NB4 (cell line): ENCODE results near the gene KLHL22.

ENCODE experiments used
- DNase-seq: peaks from one replicate; pipeline ENCODE4 v3.0.0; 2010; ENCODE audit warnings: low read depth
- H3K4me3 ChIP-seq: one replicate; pipeline ENCODE4 v1.5.1; 2011; ENCODE audit warnings: mild to moderate bottlenecking, low read depth, low read length, moderate library complexity
- MYC ChIP-seq: IDR thresholded peaks from 2 replicates; pipeline ENCODE4 v1.6.1; 2011; ENCODE audit warnings: low read depth, low read length
- POLR2A ChIP-seq: IDR thresholded peaks from 2 replicates; pipeline ENCODE4 v1.6.1; 2011; ENCODE audit warnings: mild to moderate bottlenecking; ENCODE audit not compliant: insufficient read length; ENCODE audit errors: extremely low read depth
- TF ChIP-seq, protein P1 (sequence below): IDR thresholded peaks from 2 replicates; pipeline ENCODE4 v1.6.1; 2011; ENCODE audit warnings: low read depth, low read length
- TF ChIP-seq, protein P2 (sequence below): IDR thresholded peaks from one replicate; pipeline ENCODE4 v1.5.1; 2012; ENCODE audit warnings: low read depth, low read length

Gene KLHL22

DNA sequence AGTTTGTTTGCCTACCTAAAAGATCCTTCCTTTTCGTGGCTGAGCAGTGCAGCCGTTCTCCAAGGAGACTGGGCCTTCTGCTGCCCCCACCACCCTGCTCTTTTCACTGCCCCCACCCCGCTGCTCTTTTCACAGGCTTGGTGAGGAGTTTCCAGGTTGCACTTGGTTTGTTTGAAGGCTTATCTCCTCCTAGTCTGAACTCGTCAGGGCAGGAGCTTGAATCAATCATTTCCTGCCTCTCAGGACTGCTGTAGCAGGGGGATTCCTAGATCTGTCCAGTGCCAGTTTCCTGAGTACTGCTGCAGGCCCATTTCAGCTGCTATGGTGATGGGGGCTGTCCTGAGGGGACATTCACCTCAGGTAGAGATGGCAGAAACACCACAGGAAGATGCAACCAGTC lies 21.8 kb upstream of the KLHL22 start:
- DNase-seq = no peak
- no peak overlapping the region for H3K4me3 ChIP-seq
- TF ChIP-seq, protein P1, sequence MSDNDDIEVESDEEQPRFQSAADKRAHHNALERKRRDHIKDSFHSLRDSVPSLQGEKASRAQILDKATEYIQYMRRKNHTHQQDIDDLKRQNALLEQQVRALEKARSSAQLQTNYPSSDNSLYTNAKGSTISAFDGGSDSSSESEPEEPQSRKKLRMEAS = no peak
- TF ChIP-seq, protein P2, sequence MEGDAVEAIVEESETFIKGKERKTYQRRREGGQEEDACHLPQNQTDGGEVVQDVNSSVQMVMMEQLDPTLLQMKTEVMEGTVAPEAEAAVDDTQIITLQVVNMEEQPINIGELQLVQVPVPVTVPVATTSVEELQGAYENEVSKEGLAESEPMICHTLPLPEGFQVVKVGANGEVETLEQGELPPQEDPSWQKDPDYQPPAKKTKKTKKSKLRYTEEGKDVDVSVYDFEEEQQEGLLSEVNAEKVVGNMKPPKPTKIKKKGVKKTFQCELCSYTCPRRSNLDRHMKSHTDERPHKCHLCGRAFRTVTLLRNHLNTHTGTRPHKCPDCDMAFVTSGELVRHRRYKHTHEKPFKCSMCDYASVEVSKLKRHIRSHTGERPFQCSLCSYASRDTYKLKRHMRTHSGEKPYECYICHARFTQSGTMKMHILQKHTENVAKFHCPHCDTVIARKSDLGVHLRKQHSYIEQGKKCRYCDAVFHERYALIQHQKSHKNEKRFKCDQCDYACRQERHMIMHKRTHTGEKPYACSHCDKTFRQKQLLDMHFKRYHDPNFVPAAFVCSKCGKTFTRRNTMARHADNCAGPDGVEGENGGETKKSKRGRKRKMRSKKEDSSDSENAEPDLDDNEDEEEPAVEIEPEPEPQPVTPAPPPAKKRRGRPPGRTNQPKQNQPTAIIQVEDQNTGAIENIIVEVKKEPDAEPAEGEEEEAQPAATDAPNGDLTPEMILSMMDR = no peak

DNA sequence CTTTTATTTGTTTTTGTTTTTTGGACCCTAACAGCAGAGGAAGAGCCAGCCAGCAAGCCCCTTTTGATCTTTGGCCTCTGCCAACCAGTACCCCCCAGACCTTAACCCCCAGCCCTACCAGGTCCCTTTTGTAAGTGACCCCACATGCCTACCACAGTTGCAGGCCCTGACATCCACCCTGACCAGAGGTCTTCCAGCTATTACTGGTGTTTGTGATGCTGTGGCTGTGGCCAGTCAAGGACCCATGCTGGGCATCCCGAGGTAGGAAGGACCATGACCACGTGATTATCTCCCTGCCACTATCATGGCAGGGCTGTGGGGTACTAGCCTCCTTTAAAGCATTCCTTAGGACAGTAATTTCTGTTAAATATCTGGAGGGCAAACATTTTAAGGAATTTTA lies 20.8 kb upstream of the KLHL22 start:
- no peak for DNase-seq
- no peak for TF ChIP-seq POLR2A
- TF ChIP-seq MYC = no peak
- TF ChIP-seq, protein P1 = no peak
- TF ChIP-seq, protein P2 = no peak
- no peak overlapping the region for H3K4me3 ChIP-seq

DNA sequence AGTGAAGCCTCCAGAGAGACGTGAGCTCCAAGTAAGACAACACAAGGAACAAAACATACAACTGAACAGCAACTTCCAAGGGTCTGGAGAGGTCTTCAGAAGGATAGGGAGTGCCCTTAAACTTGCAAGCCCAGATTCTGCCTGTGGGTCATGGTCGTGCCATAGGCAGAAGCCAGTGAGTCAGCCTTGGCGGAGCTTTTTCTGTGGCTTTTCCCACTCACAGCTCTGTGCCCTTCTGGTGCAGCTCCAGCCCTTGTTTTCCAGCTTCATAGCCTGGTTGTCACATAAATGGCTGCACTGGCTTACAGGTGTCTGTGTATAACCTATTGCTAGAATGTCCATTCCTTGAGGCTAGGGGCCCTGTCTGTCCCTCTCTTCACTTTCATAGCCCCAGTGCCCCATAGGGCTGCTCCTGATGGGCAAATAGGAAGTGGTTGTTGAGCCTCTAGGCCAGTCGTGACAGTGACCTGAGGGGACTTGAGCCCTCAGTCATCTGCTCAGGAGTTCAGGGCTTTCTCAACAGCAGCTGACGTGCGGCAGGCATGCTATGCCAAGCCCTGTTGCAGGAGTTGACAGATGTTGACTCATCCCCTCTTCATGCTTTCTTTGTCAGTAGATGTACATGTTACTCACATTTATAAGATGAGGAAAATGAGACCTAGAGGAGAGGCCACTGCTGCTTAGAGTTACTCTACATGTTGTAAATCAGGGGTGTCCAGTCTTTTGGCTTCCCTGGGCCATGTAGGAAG lies 19.2 kb upstream of the KLHL22 start:
- DNase-seq = peak; percentile 22
- no peak overlapping the region for H3K4me3 ChIP-seq
- TF ChIP-seq POLR2A (no peak), MYC (no peak)
- TF ChIP-seq, protein P1 = no peak
- TF ChIP-seq, protein P2 = no peak

DNA sequence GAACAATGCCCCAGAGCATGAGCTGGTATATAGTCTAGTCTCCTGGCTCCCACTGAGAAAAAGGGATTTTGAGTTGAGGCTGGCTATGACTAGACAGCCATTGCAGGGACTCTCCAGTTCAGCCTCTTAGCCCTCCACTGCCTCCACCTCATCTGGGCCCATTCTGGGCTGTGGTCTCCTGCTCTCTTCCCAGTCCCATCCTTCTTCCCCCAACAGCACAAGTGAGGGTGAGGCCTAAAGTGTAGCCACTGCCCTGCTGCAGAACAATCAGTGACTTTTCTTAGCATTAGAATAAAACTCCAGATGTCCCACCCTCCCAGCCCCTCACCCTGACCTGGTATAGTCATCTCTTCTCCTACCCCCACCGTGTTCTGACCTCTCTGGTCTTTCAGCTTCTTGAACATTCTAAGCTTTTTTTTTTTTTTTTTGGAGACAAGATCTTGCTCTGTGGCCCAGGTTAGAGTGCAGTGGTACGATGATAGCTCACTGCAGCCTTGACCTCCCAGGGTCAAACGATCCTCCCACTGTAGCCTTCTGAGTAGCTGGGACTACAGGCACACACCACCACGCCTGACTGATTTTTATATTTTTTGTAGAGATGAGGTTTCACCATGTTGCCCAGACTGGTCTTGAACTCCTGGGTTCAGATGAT lies 16.1 kb upstream of the KLHL22 start:
- H3K4me3 ChIP-seq = no peak overlapping the region
- DNase-seq = no peak

DNA sequence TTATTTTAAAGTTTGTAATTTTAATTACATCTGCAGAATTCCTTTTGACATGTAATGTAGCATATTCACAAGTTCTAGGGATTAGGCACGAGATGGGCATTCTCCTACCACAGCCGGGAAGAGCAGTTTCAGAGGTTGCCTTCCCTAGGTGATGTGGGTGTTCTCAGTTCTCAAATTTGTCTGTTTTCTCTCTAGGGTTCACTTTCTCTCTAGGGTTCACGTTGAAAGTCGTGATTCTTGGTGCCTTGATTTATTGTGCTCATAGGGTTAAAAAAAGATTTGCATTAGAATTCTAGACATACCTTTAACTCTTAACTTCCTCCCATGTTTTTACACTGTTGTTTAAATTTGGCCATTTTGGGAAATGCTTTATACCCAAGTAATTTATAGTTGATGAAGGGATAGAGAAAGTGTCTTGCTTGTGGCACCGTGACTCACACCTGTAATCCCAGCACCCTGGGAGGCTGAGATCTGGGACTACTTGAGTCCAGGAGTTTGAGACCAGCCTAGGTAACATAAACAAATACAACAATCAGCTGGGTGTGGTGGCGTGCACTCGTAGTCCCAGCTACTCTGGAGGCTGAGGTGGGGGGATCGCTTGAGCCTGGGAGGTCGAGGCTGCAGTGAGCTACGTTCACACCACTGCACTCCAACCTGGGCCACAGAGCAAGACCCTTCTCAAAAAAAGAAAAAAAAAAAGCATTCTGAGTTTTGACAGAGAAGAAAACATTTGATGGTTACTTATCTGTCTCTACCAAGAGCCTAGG lies 15.4 kb upstream of the KLHL22 start:
- no peak for DNase-seq
- no peak overlapping the region for H3K4me3 ChIP-seq
- TF ChIP-seq POLR2A (no peak), MYC (no peak)
- TF ChIP-seq, protein P1 = no peak
- TF ChIP-seq, protein P2 = no peak

More for the DNA sequence above, 16.1 kb upstream of the KLHL22 start:
- TF ChIP-seq, protein P2 = no peak
- no peak for TF ChIP-seq MYC
